GM19324 (cell line): ENCODE results near the gene CKAP2.
A peak's percentile ranks its signal among the peaks of the same experiment; 100 is the strongest.
"Not testable (repeated sequence)": the region's sequence is repeated elsewhere in the genome, so short reads cannot be mapped to it uniquely, and the experiment has no call there.

Experiments used
- ATAC-seq: cut with Tn5 transposase; IDR thresholded peaks from one replicate; pipeline ENCODE4 v1.9.1; 2021; ENCODE audit warnings: mild to moderate bottlenecking, moderate library complexity; ENCODE audit not compliant: unreplicated experiment, low FRiP score

The CKAP2 gene

GRCh38 chr13:52450793-52451116, 4.5 kb upstream of the CKAP2 start:
- no peak for ATAC-seq

GRCh38 chr13:52451135-52451804, 4.0 kb upstream of the CKAP2 start:
- no peak for ATAC-seq

- no peak for ATAC-seq
These were observed 2.8 kb upstream of the CKAP2 start for GRCh38 chr13:52452470-52452869.

DNA sequence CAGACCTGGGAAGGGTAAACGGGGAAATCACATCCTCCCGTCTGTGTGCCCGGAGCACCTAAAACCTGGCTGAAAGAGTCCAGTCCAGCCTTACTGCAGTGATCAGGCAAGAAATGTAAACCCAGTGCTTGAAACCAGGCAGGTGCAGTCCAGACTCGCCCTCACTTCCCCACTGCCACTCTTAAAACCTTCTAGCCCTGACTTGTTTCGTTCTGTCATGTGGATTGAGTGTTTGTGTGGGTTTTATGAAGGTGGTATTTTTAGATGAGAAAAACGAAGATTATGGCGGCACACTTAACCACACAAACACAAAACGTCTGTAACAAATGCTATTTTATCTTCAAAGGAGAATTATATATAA, 839 bp upstream of the CKAP2 start:
- ATAC-seq: peak; percentile 31

GRCh38 chr13:52455677-52456041, 381 bp downstream of the CKAP2 start:
- ATAC-seq: peak; percentile 46

DNA sequence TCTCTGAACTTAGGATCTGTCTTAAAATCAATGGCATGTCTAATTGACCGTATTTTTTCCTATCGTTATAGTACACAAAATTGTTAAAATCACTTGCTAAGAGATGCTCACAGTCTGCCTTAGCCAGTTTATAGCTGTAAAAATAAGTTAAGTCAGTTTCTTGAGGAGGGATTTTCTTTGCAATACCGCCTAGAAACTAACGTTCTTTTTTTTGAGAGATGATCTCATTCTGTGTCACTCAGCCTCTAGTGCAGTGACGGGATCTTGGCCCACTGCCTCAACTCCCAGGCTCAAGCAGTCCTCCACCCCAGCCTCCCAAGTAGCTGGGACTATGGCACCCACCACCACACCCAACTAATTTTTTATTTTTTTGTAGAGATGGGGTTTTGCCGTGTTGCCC, 4.4 kb downstream of the CKAP2 start:
- ATAC-seq: no peak

DNA sequence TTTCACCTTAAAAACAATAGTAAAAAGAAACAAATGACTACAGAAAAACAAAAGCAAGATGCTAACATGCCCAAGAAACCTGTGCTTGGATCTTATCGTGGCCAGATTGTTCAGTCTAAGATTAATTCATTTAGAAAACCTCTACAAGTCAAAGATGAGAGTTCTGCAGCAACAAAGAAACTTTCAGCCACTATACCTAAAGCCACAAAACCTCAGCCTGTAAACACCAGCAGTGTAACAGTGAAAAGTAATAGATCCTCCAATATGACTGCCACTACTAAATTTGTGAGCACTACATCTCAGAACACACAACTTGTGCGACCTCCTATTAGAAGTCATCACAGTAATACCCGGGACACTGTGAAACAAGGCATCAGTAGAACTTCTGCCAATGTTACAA, 6.0 kb downstream of the CKAP2 start:
- ATAC-seq: no peak

DNA sequence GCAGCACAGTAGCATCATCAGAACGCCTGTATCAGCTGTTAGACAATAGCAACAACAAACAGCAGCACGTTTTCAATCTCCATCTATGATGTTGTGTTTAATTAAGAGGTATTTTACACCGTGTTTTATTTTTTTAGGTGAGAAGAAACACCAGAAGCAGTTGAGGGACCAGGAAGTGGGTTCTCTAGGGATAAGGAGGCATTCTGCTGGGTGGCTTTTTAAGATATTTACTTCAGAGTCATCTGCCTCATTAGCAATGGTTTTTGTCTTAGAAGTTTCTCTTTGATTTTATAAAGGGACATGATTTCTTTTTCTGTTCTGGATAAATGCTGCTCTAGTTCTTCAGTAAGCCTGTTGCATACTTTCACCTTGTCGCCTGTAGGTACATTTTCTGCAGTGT, 8.2 kb downstream of the CKAP2 start:
- no peak for ATAC-seq

DNA sequence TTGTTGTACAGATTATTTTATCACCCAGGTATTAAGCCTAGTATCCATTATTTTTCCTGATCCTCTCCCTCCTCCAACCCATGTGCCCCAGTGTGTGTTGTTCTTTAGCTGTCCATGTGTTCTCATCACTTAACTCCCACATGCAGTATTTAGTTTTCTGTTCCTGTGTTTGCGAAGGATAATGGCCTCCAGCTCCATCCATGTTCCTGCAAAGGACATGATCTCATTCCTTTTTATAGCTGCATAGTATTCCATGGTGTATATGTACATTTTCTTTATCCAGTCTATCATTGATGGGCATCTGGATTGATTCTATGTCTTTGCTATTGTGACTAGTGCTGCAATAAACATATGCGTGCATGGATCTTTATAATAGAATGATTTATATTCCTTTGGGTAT, 13.2 kb downstream of the CKAP2 start:
- not testable (repeated sequence) for ATAC-seq

GRCh38 chr13:52480677-52481428, 25.6 kb downstream of the CKAP2 start:
- not testable (repeated sequence) for ATAC-seq

- not testable (repeated sequence) for ATAC-seq
These were observed 31.8 kb downstream of the CKAP2 start for GRCh38 chr13:52487078-52487477.

- not testable (repeated sequence) for ATAC-seq
These were observed 33.5 kb downstream of the CKAP2 start for GRCh38 chr13:52488763-52489162.

GRCh38 chr13:52491015-52491414, 35.7 kb downstream of the CKAP2 start:
- ATAC-seq: not testable (repeated sequence)

DNA sequence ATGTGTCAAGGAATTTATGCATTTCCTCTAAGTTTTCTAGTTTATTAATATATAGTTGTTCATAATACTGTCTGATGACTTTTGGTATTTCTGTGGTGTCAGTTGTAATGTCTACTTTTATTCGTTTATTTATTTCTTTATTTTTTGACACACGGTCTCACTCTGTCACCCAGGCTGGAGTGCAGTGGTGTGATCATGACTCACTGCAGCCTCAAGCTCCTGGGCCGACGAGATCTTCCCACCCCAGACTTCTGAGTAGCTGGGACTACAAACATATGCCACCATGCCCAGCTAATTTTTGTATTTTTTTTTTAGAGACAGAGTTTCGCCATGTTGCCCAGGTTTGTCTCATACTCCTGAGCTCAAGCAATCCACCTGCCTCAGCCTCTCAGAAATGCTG, 39.0 kb downstream of the CKAP2 start:
- not testable (repeated sequence) for ATAC-seq

DNA sequence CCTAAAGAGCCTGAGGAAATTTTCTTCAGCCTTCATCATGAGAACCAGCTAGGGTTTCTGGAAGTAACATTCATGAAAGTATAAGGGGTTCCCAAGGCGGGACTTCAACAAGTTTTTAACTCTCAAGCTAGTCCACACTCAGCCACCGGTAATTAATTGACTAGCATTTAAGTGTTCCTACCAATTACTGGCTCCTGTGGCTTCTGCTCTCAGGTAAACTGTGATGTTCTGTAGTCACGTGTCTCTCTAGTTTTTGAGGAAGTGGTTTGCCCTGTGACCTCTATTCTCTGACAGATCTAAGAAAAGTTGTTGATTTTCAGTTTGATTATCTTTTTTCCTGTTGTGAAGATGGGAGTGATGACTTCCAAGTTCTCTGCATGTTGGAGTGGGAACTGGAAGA, 42.7 kb downstream of the CKAP2 start:
- not testable (repeated sequence) for ATAC-seq

- ATAC-seq: not testable (repeated sequence)
These were observed 47.0 kb downstream of the CKAP2 start for GRCh38 chr13:52502277-52502676.

DNA sequence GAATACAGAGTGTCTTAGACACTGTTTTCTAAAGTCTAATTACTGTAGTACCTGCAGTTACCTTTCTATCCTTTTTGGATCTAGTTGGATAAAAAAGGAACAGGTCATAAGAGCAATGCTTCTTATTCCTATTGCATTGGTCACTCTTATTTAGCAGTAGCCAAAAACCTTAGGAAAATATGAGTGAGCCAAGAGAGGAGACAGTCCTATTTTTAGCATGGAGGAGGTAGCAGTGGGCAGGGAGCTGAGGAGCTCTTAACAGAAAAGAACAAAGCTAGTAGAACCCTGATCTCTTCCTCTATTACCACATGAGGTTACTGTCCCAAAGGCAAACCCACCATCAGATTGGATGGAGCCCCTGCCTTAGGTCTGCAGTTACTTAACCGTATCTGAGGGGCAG, 50.6 kb downstream of the CKAP2 start:
- not testable (repeated sequence) for ATAC-seq

DNA sequence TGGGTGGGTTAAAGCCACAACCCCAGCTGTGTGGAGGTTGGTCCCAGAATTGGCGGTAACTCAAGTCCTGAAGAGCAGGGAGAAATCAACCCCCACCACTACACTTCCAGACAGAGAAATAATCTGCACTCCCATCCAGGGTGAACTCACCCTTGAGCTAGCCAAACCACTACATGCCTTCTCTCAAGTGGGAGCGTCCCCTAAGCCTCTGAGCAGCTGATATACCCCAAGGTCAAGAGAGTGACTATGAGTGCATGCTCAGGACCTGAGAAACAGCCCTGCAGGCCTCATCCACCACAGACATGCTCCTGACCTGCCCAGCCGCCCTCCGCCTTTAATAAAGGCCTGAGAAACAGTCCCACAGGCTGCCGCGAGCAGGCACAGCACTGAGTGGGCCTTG, 54.3 kb downstream of the CKAP2 start:
- ATAC-seq: not testable (repeated sequence)

DNA sequence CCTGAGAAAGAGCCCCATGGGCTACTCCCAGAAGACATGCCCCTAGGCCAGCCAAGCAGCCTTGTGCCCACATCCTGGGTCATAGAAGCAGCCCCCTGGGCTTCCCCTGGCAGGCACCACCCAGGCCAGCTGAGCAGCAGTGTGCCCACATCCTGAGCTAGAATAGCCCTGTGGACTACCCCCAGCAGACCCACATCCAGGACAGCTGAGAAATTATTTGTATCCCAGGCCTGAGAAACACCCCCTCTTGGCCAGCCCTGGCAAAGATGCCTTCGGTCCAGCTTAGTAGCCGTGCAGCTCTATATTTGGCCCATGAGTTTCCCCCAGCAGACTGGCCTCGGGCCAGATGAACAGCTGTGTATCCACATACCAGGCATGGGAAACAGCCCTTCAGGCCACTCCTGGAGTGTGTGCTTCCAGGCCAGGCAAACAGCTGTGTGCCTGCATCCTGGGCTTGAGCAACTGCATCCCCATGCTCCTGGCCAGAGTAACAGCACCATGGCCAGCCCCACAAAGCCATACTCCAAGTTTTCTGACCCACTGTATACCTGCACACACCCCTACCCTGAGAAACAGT, 55.0 kb downstream of the CKAP2 start:
- not testable (repeated sequence) for ATAC-seq

- not testable (repeated sequence) for ATAC-seq
These were observed 56.3 kb downstream of the CKAP2 start for GRCh38 chr13:52511598-52511997.

- not testable (repeated sequence) for ATAC-seq
These were observed 58.8 kb downstream of the CKAP2 start for GRCh38 chr13:52513957-52514596.
